NCI-H128 (cell line): ENCODE measurements around the gene CYTH2.

Experiments used
- DNase-seq: peaks from one replicate; lab custom pipeline; 2025; ENCODE audit not compliant: unreplicated experiment; lab: John Stamatoyannopoulos, UW

Gene CYTH2

GRCh38 chr19:48452289-48453190, 16.6 kb upstream of the CYTH2 start:
- no peak for DNase-seq

GRCh38 chr19:48454150-48454730, 14.9 kb upstream of the CYTH2 start:
- no peak for DNase-seq

- no peak for DNase-seq
Observed at GRCh38 chr19:48455171-48455907, 13.8 kb upstream of the CYTH2 start, which contains the start of gene KCNJ14. Gene KCNJ14, plus strand, starts transcription at chr19:48455574. Its CDS starts 6,151 bp downstream, at chr19:48461725.

GRCh38 chr19:48455908-48456562, 13.1 kb upstream of the CYTH2 start:
- DNase-seq = no peak

GRCh38 chr19:48456864-48457263, 12.3 kb upstream of the CYTH2 start:
- DNase-seq = no peak

GRCh38 chr19:48458016-48458415, 11.2 kb upstream of the CYTH2 start:
- DNase-seq = no peak

- no peak for DNase-seq
Observed at GRCh38 chr19:48461651-48461981, 7.6 kb upstream of the CYTH2 start.

GRCh38 chr19:48461982-48462655, 7.0 kb upstream of the CYTH2 start:
- no peak for DNase-seq

- DNase-seq = no peak
Observed at GRCh38 chr19:48465215-48465614, 4.0 kb upstream of the CYTH2 start.

- no peak for DNase-seq
Observed at GRCh38 chr19:48466561-48467325, 2.4 kb upstream of the CYTH2 start.

- DNase-seq = peak; percentile 100
Observed at GRCh38 chr19:48468772-48469288, 339 bp upstream of the CYTH2 start.

- DNase-seq = no peak
Observed at GRCh38 chr19:48469934-48470680, 938 bp downstream of the CYTH2 start.

GRCh38 chr19:48470856-48471255, 1.7 kb downstream of the CYTH2 start:
- DNase-seq = no peak

GRCh38 chr19:48471836-48472235, 2.7 kb downstream of the CYTH2 start:
- DNase-seq = no peak

GRCh38 chr19:48473161-48473966, 4.2 kb downstream of the CYTH2 start:
- no peak for DNase-seq

- DNase-seq = no peak
Observed at GRCh38 chr19:48474084-48474592, 5.0 kb downstream of the CYTH2 start.

GRCh38 chr19:48475369-48476068, 6.3 kb downstream of the CYTH2 start:
- DNase-seq = no peak
